ES-I3 (cell line): ENCODE data around the gene SASH1.
A peak's percentile ranks its signal among the peaks of the same experiment; 100 is the strongest.
"Not testable (repeated sequence)": the region's sequence is repeated elsewhere in the genome, so short reads cannot be mapped to it uniquely, and the experiment has no call there.

Experiments used
- H3K36me3 ChIP-seq: 2 replicates; pipeline ENCODE4 v1.6.1; 2013; ENCODE audit warnings: mild to moderate bottlenecking, low read length, control low read depth, moderate library complexity; ENCODE audit not compliant: insufficient read depth
- H3K4me1 ChIP-seq: 2 replicates; pipeline ENCODE4 v1.6.1; 2013; ENCODE audit warnings: mild to moderate bottlenecking, control low read depth, low read length; ENCODE audit not compliant: insufficient read depth
- H3K9ac ChIP-seq: 2 replicates; pipeline ENCODE4 v1.6.1; 2013; ENCODE audit warnings: low read depth, mild to moderate bottlenecking, low read length, moderate library complexity
- H3K9me3 ChIP-seq: 2 replicates; pipeline ENCODE4 v1.6.1; 2013; ENCODE audit warnings: mild to moderate bottlenecking, low read length, moderate library complexity; ENCODE audit not compliant: control insufficient read depth, insufficient read depth

Gene SASH1

GRCh38 chr6:148343047-148343782, 577 bp downstream of the SASH1 start:
- H3K9me3 ChIP-seq: no peaks in the 10 kb centered on the region
- peaks cover 39% of the 10 kb centered on the region for H3K4me1 ChIP-seq
- H3K36me3 ChIP-seq: no peaks in the 10 kb centered on the region
- H3K9ac ChIP-seq: peak overlapping the region; percentile 82

GRCh38 chr6:148345176-148345575, 2.5 kb downstream of the SASH1 start:
- no peaks in the 10 kb centered on the region for H3K36me3 ChIP-seq
- no peaks in the 10 kb centered on the region for H3K9me3 ChIP-seq
- peaks cover 43% of the 10 kb centered on the region for H3K4me1 ChIP-seq
- no peak overlapping the region; the same call in 1 of the 2 replicates for H3K9ac ChIP-seq

GRCh38 chr6:148345578-148345977, 2.9 kb downstream of the SASH1 start:
- no peaks in the 10 kb centered on the region for H3K36me3 ChIP-seq
- H3K9ac ChIP-seq: no peak overlapping the region
- H3K4me1 ChIP-seq: peaks cover 44% of the 10 kb centered on the region
- H3K9me3 ChIP-seq: no peaks in the 10 kb centered on the region

GRCh38 chr6:148346681-148347440, 4.2 kb downstream of the SASH1 start:
- Histone ChIP-seq H3K4me1 (peaks cover 42% of the 10 kb centered on the region), H3K9me3 (no peaks in the 10 kb centered on the region), H3K9ac (peak overlapping the region; percentile 26), H3K36me3 (no peaks in the 10 kb centered on the region)

- H3K4me1 ChIP-seq: peaks cover 42% of the 10 kb centered on the region
These were observed 4.9 kb downstream of the SASH1 start for GRCh38 chr6:148347441-148348054.

GRCh38 chr6:148348335-148348734, 5.7 kb downstream of the SASH1 start:
- peaks cover 42% of the 10 kb centered on the region for H3K4me1 ChIP-seq
- no peaks in the 10 kb centered on the region for H3K36me3 ChIP-seq
- no peak overlapping the region; the same call in 1 of the 2 replicates for H3K9ac ChIP-seq
- no peaks in the 10 kb centered on the region for H3K9me3 ChIP-seq

More at GRCh38 chr6:148347441-148348054, 4.9 kb downstream of the SASH1 start:
- peak overlapping the region; percentile 26; the same call in 1 of the 2 replicates for H3K9ac ChIP-seq
- no peaks in the 10 kb centered on the region for H3K9me3 ChIP-seq
- no peaks in the 10 kb centered on the region for H3K36me3 ChIP-seq

GRCh38 chr6:148348778-148349177, 6.1 kb downstream of the SASH1 start:
- Histone ChIP-seq H3K9ac (no peak overlapping the region), H3K9me3 (no peaks in the 10 kb centered on the region), H3K4me1 (peaks cover 41% of the 10 kb centered on the region), H3K36me3 (no peaks in the 10 kb centered on the region)

GRCh38 chr6:148349466-148349865, 6.8 kb downstream of the SASH1 start:
- no peak overlapping the region for H3K9ac ChIP-seq
- no peaks in the 10 kb centered on the region for H3K36me3 ChIP-seq
- H3K4me1 ChIP-seq: peaks cover 36% of the 10 kb centered on the region
- no peaks in the 10 kb centered on the region for H3K9me3 ChIP-seq

- Histone ChIP-seq H3K9me3 (no peaks in the 10 kb centered on the region), H3K4me1 (peaks cover 21% of the 10 kb centered on the region), H3K36me3 (no peaks in the 10 kb centered on the region), H3K9ac (no peak overlapping the region)
These were observed 8.7 kb downstream of the SASH1 start for GRCh38 chr6:148351309-148351708.

- H3K4me1 ChIP-seq: peaks cover 16% of the 10 kb centered on the region
- not testable (repeated sequence) for H3K9ac ChIP-seq, H3K9me3 ChIP-seq, H3K36me3 ChIP-seq
These were observed 9.8 kb downstream of the SASH1 start for GRCh38 chr6:148352421-148352820.

GRCh38 chr6:148358196-148358785, 15.7 kb downstream of the SASH1 start:
- 0 out of 2 replicates have a peak, but pooled peaks cover 3% of the 10 kb centered on the region for H3K4me1 ChIP-seq
- H3K9me3 ChIP-seq: no peaks in the 10 kb centered on the region
- no peak overlapping the region for H3K9ac ChIP-seq
- H3K36me3 ChIP-seq: no peaks in the 10 kb centered on the region

- no peak overlapping the region for H3K9ac ChIP-seq
- H3K9me3 ChIP-seq: no peaks in the 10 kb centered on the region
- H3K36me3 ChIP-seq: no peaks in the 10 kb centered on the region
- H3K4me1 ChIP-seq: 0 out of 2 replicates have a peak, but pooled peaks cover 3% of the 10 kb centered on the region
These were observed 16.6 kb downstream of the SASH1 start for GRCh38 chr6:148359228-148359627.

GRCh38 chr6:148364056-148364824, 21.6 kb downstream of the SASH1 start:
- no peak overlapping the region for H3K9ac ChIP-seq
- peaks cover 16% of the 10 kb centered on the region for H3K4me1 ChIP-seq
- no peaks in the 10 kb centered on the region for H3K9me3 ChIP-seq
- no peaks in the 10 kb centered on the region for H3K36me3 ChIP-seq

GRCh38 chr6:148365041-148365440, 22.4 kb downstream of the SASH1 start:
- H3K9ac ChIP-seq: no peak overlapping the region

More at GRCh38 chr6:148365041-148365440, 22.4 kb downstream of the SASH1 start:
- peaks cover 18% of the 10 kb centered on the region for H3K4me1 ChIP-seq
- no peaks in the 10 kb centered on the region for H3K9me3 ChIP-seq
- no peaks in the 10 kb centered on the region for H3K36me3 ChIP-seq
